Measurements from ENCODE around the gene RCE1. TPM values are rescaled to one million over a fixed set of nuclear protein-coding genes. Genes with fewer than 3 reads are reported as not detected.

The RCE1 gene
- total and polyA plus RNA-seq, 2 donors from 2014 or later: 13.8 to 22.3 TPM

DNA sequence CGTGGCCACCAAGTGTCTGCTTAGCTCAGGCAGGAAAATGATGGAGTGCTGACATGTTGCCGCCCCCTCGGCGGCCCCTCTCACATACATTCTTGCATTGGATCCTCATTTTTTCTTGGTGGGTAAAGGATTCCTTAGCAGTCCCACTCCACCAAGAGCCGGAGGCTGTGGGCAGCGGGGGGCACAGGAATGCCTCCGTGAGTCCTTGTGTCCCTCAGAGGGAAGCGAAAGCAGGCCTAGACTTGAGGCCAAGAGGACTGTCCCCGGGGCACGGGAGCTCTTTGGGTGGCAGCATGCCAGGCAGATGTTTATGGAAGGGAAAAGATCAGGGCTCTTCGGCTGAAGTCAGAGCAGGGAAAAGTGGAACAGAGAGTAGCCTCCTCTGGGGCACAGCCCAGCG, 35.2 kb downstream of the RCE1 start:
- TF ChIP-seq, protein P1, sequence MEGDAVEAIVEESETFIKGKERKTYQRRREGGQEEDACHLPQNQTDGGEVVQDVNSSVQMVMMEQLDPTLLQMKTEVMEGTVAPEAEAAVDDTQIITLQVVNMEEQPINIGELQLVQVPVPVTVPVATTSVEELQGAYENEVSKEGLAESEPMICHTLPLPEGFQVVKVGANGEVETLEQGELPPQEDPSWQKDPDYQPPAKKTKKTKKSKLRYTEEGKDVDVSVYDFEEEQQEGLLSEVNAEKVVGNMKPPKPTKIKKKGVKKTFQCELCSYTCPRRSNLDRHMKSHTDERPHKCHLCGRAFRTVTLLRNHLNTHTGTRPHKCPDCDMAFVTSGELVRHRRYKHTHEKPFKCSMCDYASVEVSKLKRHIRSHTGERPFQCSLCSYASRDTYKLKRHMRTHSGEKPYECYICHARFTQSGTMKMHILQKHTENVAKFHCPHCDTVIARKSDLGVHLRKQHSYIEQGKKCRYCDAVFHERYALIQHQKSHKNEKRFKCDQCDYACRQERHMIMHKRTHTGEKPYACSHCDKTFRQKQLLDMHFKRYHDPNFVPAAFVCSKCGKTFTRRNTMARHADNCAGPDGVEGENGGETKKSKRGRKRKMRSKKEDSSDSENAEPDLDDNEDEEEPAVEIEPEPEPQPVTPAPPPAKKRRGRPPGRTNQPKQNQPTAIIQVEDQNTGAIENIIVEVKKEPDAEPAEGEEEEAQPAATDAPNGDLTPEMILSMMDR (IDR thresholded peaks at IDR 0.05; ENCODE audit: borderline replicate concordance, extremely low read depth, insufficient read depth): no peak
- DNase-seq (peak in 4 of 5 donors; percentile 57 to 73 (median 58)), FAIRE-seq (no peak)
- intact Hi-C loops (cut with DNase I): no loop called here
- no peak overlapping the region for H3K9ac ChIP-seq (ENCODE audit: low read length in 3 of 3)
- H3K27me3 ChIP-seq (ENCODE audit: control insufficient read depth, insufficient read depth, low read length): no peaks in the 10 kb centered on the region
- no peak overlapping the region for H3K27ac ChIP-seq (ENCODE audit: low read depth in 2 of 2, low read length in 2 of 2)
- H3K9me3 ChIP-seq (ENCODE audit: control insufficient read depth in 2 of 3, insufficient read depth in 1 of 3, low read length in 3 of 3): no peaks in the 10 kb centered on the region
- H3K4me1 ChIP-seq (ENCODE audit: control insufficient read depth in 2 of 3, insufficient read depth in 2 of 3, low read depth in 1 of 3, low read length in 3 of 3): peaks cover 0 to 8% (median 5%) of the 10 kb centered on the region in 3 donors
- H3K36me3 ChIP-seq (ENCODE audit: control insufficient read depth in 2 of 3, insufficient read depth in 3 of 3, low read length in 3 of 3): no peaks in the 10 kb centered on the region
- no peak overlapping the region for H3K4me3 ChIP-seq (ENCODE audit: low read length in 3 of 3)

DNA sequence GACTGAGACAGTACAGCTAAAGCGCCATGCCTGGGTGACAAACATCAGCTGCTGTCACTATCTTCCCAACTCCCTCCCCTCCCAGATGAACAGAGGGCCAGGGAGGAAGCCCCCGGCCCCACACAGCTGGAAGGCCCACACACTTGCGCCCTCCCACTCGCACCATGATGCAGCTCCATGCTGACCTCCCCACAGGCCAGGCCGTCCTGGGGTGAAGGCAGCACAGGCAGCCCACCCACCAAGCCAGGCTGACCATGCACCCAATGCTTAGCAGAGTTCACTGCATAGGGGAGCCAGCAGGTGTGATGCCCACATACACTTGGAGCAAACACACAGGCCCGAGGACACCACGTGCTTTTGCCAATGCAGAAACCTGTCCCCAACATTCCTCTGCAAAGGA, 35.8 kb downstream of the RCE1 start:
- FAIRE-seq (no peak), DNase-seq (peak in 2 of 5 donors; percentile 54 to 61)
- Histone ChIP-seq H3K4me3 (ENCODE audit: low read length in 3 of 3) (no peak overlapping the region), H3K9ac (ENCODE audit: low read length in 3 of 3) (no peak overlapping the region), H3K4me1 (ENCODE audit: control insufficient read depth in 2 of 3, insufficient read depth in 2 of 3, low read depth in 1 of 3, low read length in 3 of 3) (peaks cover 0 to 8% (median 5%) of the 10 kb centered on the region in 3 donors), H3K9me3 (ENCODE audit: control insufficient read depth in 2 of 3, insufficient read depth in 1 of 3, low read length in 3 of 3) (no peaks in the 10 kb centered on the region), H3K27ac (ENCODE audit: low read depth in 2 of 2, low read length in 2 of 2) (no peak overlapping the region), H3K36me3 (ENCODE audit: control insufficient read depth in 2 of 3, insufficient read depth in 3 of 3, low read length in 3 of 3) (no peaks in the 10 kb centered on the region), H3K27me3 (ENCODE audit: control insufficient read depth, insufficient read depth, low read length) (no peaks in the 10 kb centered on the region)
- intact Hi-C loops (cut with DNase I): no loop called here
- TF ChIP-seq, protein P1 (IDR thresholded peaks at IDR 0.05; ENCODE audit: borderline replicate concordance, extremely low read depth, insufficient read depth): no peak

DNA sequence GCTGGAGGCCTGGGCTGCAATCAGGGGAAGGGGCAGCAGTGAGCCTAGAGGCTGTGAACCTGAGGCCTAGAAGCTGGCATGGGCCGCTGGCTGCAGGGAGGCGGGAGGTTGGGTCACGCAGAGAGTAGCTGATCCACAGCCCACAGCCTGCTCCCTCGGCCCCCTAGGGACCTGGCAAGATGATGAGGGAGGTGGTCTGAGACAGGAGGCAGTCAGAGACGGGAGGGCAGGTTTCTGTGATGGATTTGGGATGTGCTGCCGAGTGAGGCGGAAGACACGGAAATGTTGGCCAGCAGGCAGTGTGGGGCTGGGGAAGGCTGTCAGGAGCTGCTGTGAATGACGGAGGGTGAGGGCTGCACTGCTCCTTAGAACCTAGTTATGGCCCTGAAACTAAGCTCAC, 36.3 kb downstream of the RCE1 start:
- no peaks in the 10 kb centered on the region for H3K9me3 ChIP-seq (ENCODE audit: control insufficient read depth in 2 of 3, insufficient read depth in 1 of 3, low read length in 3 of 3)
- no peak overlapping the region for H3K4me3 ChIP-seq (ENCODE audit: low read length in 3 of 3)
- H3K9ac ChIP-seq (ENCODE audit: low read length in 3 of 3): no peak overlapping the region
- H3K27me3 ChIP-seq (ENCODE audit: control insufficient read depth, insufficient read depth, low read length): no peaks in the 10 kb centered on the region
- TF ChIP-seq, protein P1 (IDR thresholded peaks at IDR 0.05; ENCODE audit: borderline replicate concordance, extremely low read depth, insufficient read depth): no peak
- H3K4me1 ChIP-seq (ENCODE audit: control insufficient read depth in 2 of 3, insufficient read depth in 2 of 3, low read depth in 1 of 3, low read length in 3 of 3): peaks cover 0 to 8% (median 5%) of the 10 kb centered on the region in 3 donors
- no peak for FAIRE-seq
- DNase-seq: no peak
- no peaks in the 10 kb centered on the region for H3K36me3 ChIP-seq (ENCODE audit: control insufficient read depth in 2 of 3, insufficient read depth in 3 of 3, low read length in 3 of 3)
- intact Hi-C loops (cut with DNase I): no loop called here
- no peak overlapping the region for H3K27ac ChIP-seq (ENCODE audit: low read depth in 2 of 2, low read length in 2 of 2)

DNA sequence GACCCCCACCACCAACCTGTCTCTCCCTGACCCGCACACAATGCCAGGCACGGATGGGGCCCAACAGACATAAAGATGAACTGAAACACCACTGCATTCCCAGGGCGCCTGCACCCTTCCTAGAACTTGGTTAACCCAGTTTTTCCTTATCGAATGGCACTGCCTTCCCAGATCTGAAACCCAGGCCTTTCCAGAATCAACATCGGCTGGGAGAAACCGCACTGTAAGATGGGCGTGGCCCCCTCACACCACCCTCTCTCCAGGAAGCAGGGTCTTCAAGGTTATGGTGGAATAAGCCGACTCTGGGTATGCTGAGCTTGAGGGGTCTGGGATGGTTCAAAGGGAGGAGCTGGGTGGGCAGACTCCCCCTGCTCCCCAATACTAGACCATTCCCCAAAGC, 36.8 kb downstream of the RCE1 start:
- no peak overlapping the region for H3K4me3 ChIP-seq (ENCODE audit: low read length in 3 of 3)
- no peaks in the 10 kb centered on the region for H3K36me3 ChIP-seq (ENCODE audit: control insufficient read depth in 2 of 3, insufficient read depth in 3 of 3, low read length in 3 of 3)
- H3K9me3 ChIP-seq (ENCODE audit: control insufficient read depth in 2 of 3, insufficient read depth in 1 of 3, low read length in 3 of 3): no peaks in the 10 kb centered on the region
- TF ChIP-seq, protein P1 (IDR thresholded peaks at IDR 0.05; ENCODE audit: borderline replicate concordance, extremely low read depth, insufficient read depth): no peak
- no peak overlapping the region for H3K27ac ChIP-seq (ENCODE audit: low read depth in 2 of 2, low read length in 2 of 2)
- no peaks in the 10 kb centered on the region for H3K27me3 ChIP-seq (ENCODE audit: control insufficient read depth, insufficient read depth, low read length)
- FAIRE-seq (no peak), DNase-seq (no peak)
- H3K4me1 ChIP-seq (ENCODE audit: control insufficient read depth in 2 of 3, insufficient read depth in 2 of 3, low read depth in 1 of 3, low read length in 3 of 3): peaks cover 0 to 8% (median 5%) of the 10 kb centered on the region in 3 donors
- H3K9ac ChIP-seq (ENCODE audit: low read length in 3 of 3): no peak overlapping the region
- intact Hi-C loops (cut with DNase I): no loop called here
